Spleen (tissue), 11 donors: ENCODE measurements around the gene HACD4. TPM values are rescaled to one million over a fixed set of nuclear protein-coding genes. Genes with fewer than 3 reads are reported as not detected.

Experiments used
- DNase-seq: peaks from one replicate; pipeline ENCODE4 v3.0.0-alpha.2; 2020
- H3K27ac ChIP-seq, 8 donors: fragments of 200-600 bp; sonication (generic) in 7 of 8; 1 replicate in 4 of 8; 2 replicates in 4 of 8; pipeline versions ENCODE4 v1.5.0 to v1.8.0; 2016 to 2021; ENCODE audit warnings: inconsistent platforms in 4 of 8, mild to moderate bottlenecking in 4 of 8, moderate library complexity in 1 of 8
- H3K27me3 ChIP-seq, 7 donors: fragments of 200-600 bp; sonication (generic) in 6 of 7; replicated peaks in 1 of 7; 1 replicate in 4 of 7; 2 replicates in 3 of 7; pipeline versions ENCODE4 v1.5.0 to v1.8.0; 2016 to 2021; ENCODE audit warnings: inconsistent platforms in 3 of 7, mild to moderate bottlenecking in 1 of 7
- H3K36me3 ChIP-seq, 6 donors: fragments of 200-600 bp; sonication (generic) in 5 of 6; 1 replicate in 4 of 6; 2 replicates in 2 of 6; pipeline versions ENCODE4 v1.5.0 to v1.8.0; 2016 to 2021; ENCODE audit warnings: inconsistent platforms in 2 of 6
- H3K4me1 ChIP-seq, 6 donors: fragments of 200-600 bp; sonication (generic) in 5 of 6; 1 replicate in 3 of 6; 2 replicates in 3 of 6; pipeline versions ENCODE4 v1.5.0 to v1.8.0; 2016 to 2021; ENCODE audit warnings: inconsistent platforms in 3 of 6
- H3K4me3 ChIP-seq, 8 donors: fragments of 200-600 bp; sonication (generic) in 7 of 8; 1 replicate in 4 of 8; 2 replicates in 4 of 8; pipeline versions ENCODE4 v1.5.0 to v1.8.0; 2016 to 2021; ENCODE audit warnings: inconsistent platforms in 4 of 8, mild to moderate bottlenecking in 4 of 8, moderate library complexity in 2 of 8
- H3K9me3 ChIP-seq, 8 donors: fragments of 200-600 bp; sonication (generic) in 7 of 8; 1 replicate in 4 of 8; 2 replicates in 4 of 8; pipeline versions ENCODE4 v1.5.0 to v1.8.0; 2016 to 2021; ENCODE audit warnings: inconsistent platforms in 4 of 8
- CTCF ChIP-seq, 11 experiments: fragments of 200-600 bp in 7 of 11; fragments of 450-650 bp in 4 of 11; sonication (generic) in 4 of 11; IDR thresholded peaks in 8 of 11; conservative IDR thresholded peaks in 3 of 11; 1 replicate in 7 of 11; 2 replicates in 4 of 11; pipeline versions ENCODE4 v1.4.0 to v1.8.0; 2016 to 2021; ENCODE audit warnings: antibody characterized with exemption in 11 of 11, inconsistent platforms in 4 of 11, mild to moderate bottlenecking in 1 of 11
- POLR2A ChIP-seq, 3 donors: fragments of 450-650 bp; IDR thresholded peaks; one replicate each; pipeline ENCODE4 v1.5.1; 2017; ENCODE audit warnings: antibody characterized with exemption in 3 of 3, mild to moderate bottlenecking in 1 of 3
- POLR2AphosphoS5 ChIP-seq, 3 donors: sonication (generic); formaldehyde crosslinking; IDR thresholded peaks; one replicate each; pipeline ENCODE4 v1.5.1; 2017; ENCODE audit warnings: antibody characterized with exemption in 3 of 3
- WGBS, 5 donors: extraction: QIAGEN DNeasy Blood & Tissue Kit in 3 of 5; methylation state at CpG; one replicate each; pipeline versions ENCODE4 v1.1.5 to v1.1.7; 2013 to 2018; 5-methylcytosine and 5-hydroxymethylcytosine counted together
- intact Hi-C: fragments of 100-400 bp; cut with DNase I; formaldehyde crosslinking; loops from one replicate; pipeline ENCODE4 v1.15.0; 2023; ENCODE audit warnings: low total_unique reads
- polyA plus RNA-seq, 3 donors: library from polyadenylated mRNA; stranded (reverse); fragments of 200-250 nt; gene quantifications; one replicate each; pipeline ENCODE4 v1.2.1, GENCODE V29; 2013
- total RNA-seq, 7 donors: library from RNA; depleted of rRNA in 3 of 7; stranded (reverse); fragments of >200 nt in 3 of 7; fragmentation: NEBNext Ultra II Directional in 4 of 7; extraction: Animal tissue kit (Norgen Biotek cat#: 25700) in 4 of 7; gene quantifications; one replicate each; pipeline versions ENCODE4 v1.1.0 to v1.2.1, GENCODE V29; 2016 to 2021
- donor health status: healthy with polysubstance abuse.
- donor health status: DM: no; HTN: no; CAD: no; lungs with moderate emphysema.
- donor health status: DM: no; HTN: no; CAD: no.
- donor health status: Bipolar disorder and iron deficiency.
- donor health status: healthy.
- donor health status: DM: no; HTN: no; CAD: no.
- donor health status: DM: yes; HTN: yes; CAD: no.

HACD4 gene
- total and polyA plus RNA-seq, 10 donors = 1.6 to 18.0 (median 7.0) TPM

- Histone ChIP-seq H3K36me3 (peaks cover 0 to 54% (median 2%) of the 10 kb centered on the region in 6 donors), H3K4me1 (peaks cover 0 to 33% (median 6%) of the 10 kb centered on the region in 6 donors), H3K27me3 (no peaks in the 10 kb centered on the region), H3K4me3 (no peak overlapping the region), H3K9me3 (no peaks in the 10 kb centered on the region), H3K27ac (no peak overlapping the region)
- 93 to 100% (median 97%) methylated on average over 6 of the region's 6 CpGs for WGBS, 5 donors
- intact Hi-C loops = no loop called here
- DNase-seq = no peak
- TF ChIP-seq POLR2A (IDR thresholded peaks at IDR 0.05) = no peak
- TF ChIP-seq CTCF (IDR thresholded peaks at IDR 0.05 in 8 of 11, conservative IDR thresholded peaks at IDR 0.05 in 3 of 11) = no peak
- no peak for TF ChIP-seq POLR2AphosphoS5 (IDR thresholded peaks at IDR 0.05)
Observed at GRCh38 chr9:20985851-20986600, 45.4 kb downstream of the HACD4 start.

GRCh38 chr9:20984506-20984905, 46.9 kb downstream of the HACD4 start:
- DNase-seq = no peak
- Histone ChIP-seq H3K36me3 (peaks cover 0 to 44% (median 0%) of the 10 kb centered on the region in 6 donors), H3K9me3 (no peaks in the 10 kb centered on the region), H3K27ac (peak overlapping the region in 5 of 8 donors; percentile 7 to 53 (median 36)), H3K4me3 (no peak overlapping the region), H3K27me3 (no peaks in the 10 kb centered on the region), H3K4me1 (peaks cover 0 to 28% (median 10%) of the 10 kb centered on the region in 6 donors)
- whole genome bisulfite sequencing, 5 donors = 56 to 79% (median 74%) methylated on average over 3 of the region's 3 CpGs
- intact Hi-C loops = no loop called here
- TF ChIP-seq POLR2A (IDR thresholded peaks at IDR 0.05) (no peak), POLR2AphosphoS5 (IDR thresholded peaks at IDR 0.05) (no peak), CTCF (IDR thresholded peaks at IDR 0.05 in 8 of 11, conservative IDR thresholded peaks at IDR 0.05 in 3 of 11) (no peak)

- H3K36me3 ChIP-seq = peaks cover 0 to 51% (median 6%) of the 10 kb centered on the region in 6 donors
Observed at GRCh38 chr9:20981486-20981885, 50.0 kb downstream of the HACD4 start.

More at GRCh38 chr9:20981486-20981885, 50.0 kb downstream of the HACD4 start:
- no peak for DNase-seq
- peak overlapping the region in 1 of 8 donors; percentile 27 for H3K4me3 ChIP-seq
- peak overlapping the region in 6 of 8 donors; percentile 10 to 77 (median 60) for H3K27ac ChIP-seq
- WGBS, 5 donors = 64 to 89% (median 73%) methylated on average over 2 of the region's 2 CpGs
- H3K27me3 ChIP-seq = no peaks in the 10 kb centered on the region
- TF ChIP-seq POLR2AphosphoS5 (IDR thresholded peaks at IDR 0.05) (no peak), CTCF (IDR thresholded peaks at IDR 0.05 in 8 of 11, conservative IDR thresholded peaks at IDR 0.05 in 3 of 11) (no peak), POLR2A (IDR thresholded peaks at IDR 0.05) (no peak)
- intact Hi-C loops = no loop called here
- peaks cover 0 to 28% (median 10%) of the 10 kb centered on the region in 6 donors for H3K4me1 ChIP-seq
- H3K9me3 ChIP-seq = no peaks in the 10 kb centered on the region
